Urinary bladder (tissue), 4 donors: ENCODE measurements around the gene VPS39. TPM values are rescaled to one million over a fixed set of nuclear protein-coding genes. Genes with fewer than 3 reads are reported as not detected.

Source experiments
- DNase-seq: peaks from one replicate; pipeline ENCODE4 v3.0.0-alpha.2; 2015; ENCODE audit errors: extremely low spot score
- H3K27ac ChIP-seq: one replicate; pipeline ENCODE4 v1.5.1; 2013; ENCODE audit warnings: low read depth, mild to moderate bottlenecking, moderate library complexity
- H3K36me3 ChIP-seq: one replicate; pipeline ENCODE4 v1.6.1; 2013; ENCODE audit warnings: mild to moderate bottlenecking, moderate library complexity; ENCODE audit not compliant: insufficient read depth
- H3K4me1 ChIP-seq: one replicate; pipeline ENCODE4 v1.6.1; 2013; ENCODE audit warnings: mild to moderate bottlenecking, moderate library complexity; ENCODE audit not compliant: insufficient read depth
- H3K4me3 ChIP-seq: one replicate; pipeline ENCODE4 v1.5.1; 2013; ENCODE audit warnings: low read depth, low read length
- WGBS: extraction: QIAGEN DNeasy Blood & Tissue Kit; methylation state at CpG from one replicate; pipeline ENCODE4 v1.1.7; 2013; 5-methylcytosine and 5-hydroxymethylcytosine counted together
- polyA plus RNA-seq: library from polyadenylated mRNA; stranded (reverse); fragments of 200-250 nt; gene quantifications from one replicate; pipeline ENCODE4 v1.2.3, GENCODE V29; 2013
- total RNA-seq: library from RNA; depleted of rRNA; stranded (reverse); fragments of >200 nt; gene quantifications from one replicate; pipeline ENCODE4 v1.2.3, GENCODE V29; 2014
- donor health status: healthy with polysubstance abuse.
- donor health status: healthy.

The VPS39 gene
- total and polyA plus RNA-seq, 2 donors = 43.8 to 57.3 TPM

- Histone ChIP-seq H3K36me3 (peaks cover 18% of the 10 kb centered on the region), H3K27ac (no peak overlapping the region), H3K4me1 (no peaks in the 10 kb centered on the region), H3K4me3 (no peak overlapping the region)
- no peak for DNase-seq
- WGBS = 96% methylated on average over 1 of the region's 1 CpG
These were observed 22.3 kb downstream of the VPS39 start for GRCh38 chr15:42185801-42186200.

DNA sequence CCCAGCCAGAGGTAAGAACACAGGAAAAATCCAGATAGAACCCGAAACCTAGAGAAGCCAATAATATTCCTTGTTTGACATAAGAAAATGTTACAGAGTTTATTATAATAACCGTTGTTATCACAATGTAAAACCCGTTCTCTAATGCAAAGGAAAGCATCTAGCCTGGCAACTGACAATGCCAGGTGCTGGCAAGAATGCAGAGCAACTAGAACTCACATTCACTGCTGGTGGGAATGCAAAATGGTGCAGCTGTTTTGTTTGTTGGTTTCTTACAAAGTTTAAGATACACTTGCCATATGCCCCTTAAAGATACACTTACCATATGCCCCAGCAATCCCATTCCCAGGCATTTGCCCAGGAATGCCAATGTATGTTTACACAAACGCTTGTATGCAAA lies 23.4 kb downstream of the VPS39 start:
- Histone ChIP-seq H3K36me3 (peaks cover 15% of the 10 kb centered on the region), H3K4me1 (no peaks in the 10 kb centered on the region), H3K27ac (no peak overlapping the region), H3K4me3 (no peak overlapping the region)
- WGBS = 90% methylated on average over 4 of the region's 4 CpGs
- no peak for DNase-seq

DNA sequence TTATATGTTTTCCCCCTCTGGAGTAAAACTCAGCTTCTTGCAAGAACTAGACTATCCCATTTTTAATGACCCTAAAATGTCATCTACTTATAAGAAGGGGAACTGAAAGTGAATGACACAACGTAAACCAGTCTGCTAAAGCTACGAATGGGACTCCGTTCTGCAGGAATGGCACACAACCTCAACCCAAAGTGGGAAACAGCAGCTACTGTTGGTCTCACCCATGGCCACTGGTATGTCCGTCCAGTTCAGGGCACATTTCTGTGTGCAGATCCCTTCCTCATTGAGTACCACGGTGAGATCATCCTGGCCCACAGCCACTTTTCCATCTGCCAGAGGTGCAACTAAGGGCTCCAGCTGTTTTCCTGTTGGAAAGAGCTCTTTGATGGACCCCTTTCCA lies 23.8 kb downstream of the VPS39 start:
- Histone ChIP-seq H3K4me1 (no peaks in the 10 kb centered on the region), H3K36me3 (peaks cover 15% of the 10 kb centered on the region), H3K4me3 (no peak overlapping the region), H3K27ac (no peak overlapping the region)
- 73% methylated on average over 5 of the region's 5 CpGs for WGBS
- DNase-seq = no peak

DNA sequence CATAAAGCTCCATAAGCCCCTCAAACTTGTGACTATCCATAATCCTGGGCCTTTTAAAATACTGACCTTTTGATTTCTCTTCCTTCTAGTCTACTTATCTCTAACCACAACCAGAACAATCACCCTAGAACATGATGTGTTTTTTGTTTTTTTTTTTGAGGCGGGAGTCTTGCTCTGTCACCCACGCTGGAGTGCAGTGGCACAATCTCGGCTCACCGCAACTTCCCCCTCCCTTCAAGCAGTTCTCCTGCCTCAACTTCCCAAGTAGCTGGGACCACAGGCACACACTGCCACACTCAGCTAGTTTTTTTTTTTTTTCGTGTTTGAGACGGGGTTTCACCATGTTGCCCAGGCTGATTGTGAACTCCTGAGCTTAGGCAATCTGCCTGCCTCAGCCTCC lies 25.1 kb downstream of the VPS39 start:
- no peak for DNase-seq
- no peak overlapping the region for H3K27ac ChIP-seq
- no peaks in the 10 kb centered on the region for H3K4me1 ChIP-seq
- H3K36me3 ChIP-seq = peaks cover 19% of the 10 kb centered on the region
- WGBS = 90% methylated on average over 6 of the region's 6 CpGs
- H3K4me3 ChIP-seq = no peak overlapping the region

GRCh38 chr15:42182328-42182886 lies 25.7 kb downstream of the VPS39 start:
- 90% methylated on average over 6 of the region's 6 CpGs for WGBS

DNA sequence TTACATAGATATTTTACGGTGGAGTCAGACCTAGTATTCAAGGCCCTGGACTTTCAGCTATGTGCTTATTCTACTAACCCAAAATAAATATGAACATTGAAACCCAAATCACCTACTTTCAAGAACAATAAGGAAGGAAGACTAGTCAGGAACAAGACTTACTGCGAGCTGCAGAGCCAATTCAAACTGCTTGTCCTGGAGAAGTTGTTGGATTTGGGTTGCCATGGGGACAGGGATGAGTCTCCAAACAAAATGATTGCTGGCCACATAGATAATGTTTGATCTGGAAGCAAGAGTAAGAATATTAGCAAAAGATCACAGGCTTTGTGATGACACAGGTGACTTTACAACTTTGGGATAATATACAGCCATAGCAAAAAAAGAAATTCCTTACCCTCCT lies 30.0 kb downstream of the VPS39 start:
- H3K4me1 ChIP-seq = no peaks in the 10 kb centered on the region
- WGBS = 86% methylated on average over 2 of the region's 2 CpGs
- peaks cover 9% of the 10 kb centered on the region for H3K36me3 ChIP-seq
- no peak for DNase-seq
- no peak overlapping the region for H3K27ac ChIP-seq
- H3K4me3 ChIP-seq = no peak overlapping the region

More at GRCh38 chr15:42182328-42182886, 25.7 kb downstream of the VPS39 start:
- no peak overlapping the region for H3K4me3 ChIP-seq
- no peak overlapping the region for H3K27ac ChIP-seq
- no peak for DNase-seq
- peaks cover 19% of the 10 kb centered on the region for H3K36me3 ChIP-seq
- no peaks in the 10 kb centered on the region for H3K4me1 ChIP-seq

GRCh38 chr15:42175671-42176070 lies 32.4 kb downstream of the VPS39 start:
- Histone ChIP-seq H3K4me1 (no peaks in the 10 kb centered on the region), H3K4me3 (no peak overlapping the region), H3K27ac (no peak overlapping the region), H3K36me3 (peaks cover 13% of the 10 kb centered on the region)
- WGBS = 76% methylated on average over 5 of the region's 5 CpGs
- no peak for DNase-seq

DNA sequence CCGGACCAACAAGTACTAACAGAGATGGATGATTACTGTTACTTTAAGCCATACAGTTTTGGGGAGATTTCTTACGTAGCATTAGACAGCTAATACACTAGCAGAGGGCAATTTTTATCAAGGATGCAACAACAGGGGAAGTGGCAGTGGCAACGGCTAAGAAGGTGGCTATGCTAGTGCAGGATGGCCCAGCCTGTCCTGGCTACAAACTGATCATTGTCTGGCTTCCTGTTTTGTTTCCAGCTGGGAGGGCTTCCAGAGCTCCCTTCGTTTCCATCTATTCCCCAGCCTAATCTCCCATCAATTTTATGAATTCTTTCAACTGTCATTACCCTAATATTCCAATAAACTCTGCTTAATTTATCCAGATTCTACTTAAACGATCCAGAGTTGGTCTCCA lies 35.6 kb downstream of the VPS39 start:
- Histone ChIP-seq H3K27ac (no peak overlapping the region), H3K36me3 (peaks cover 8% of the 10 kb centered on the region), H3K4me3 (no peak overlapping the region), H3K4me1 (no peaks in the 10 kb centered on the region)
- 86% methylated on average over 5 of the region's 5 CpGs for WGBS
- DNase-seq = no peak

GRCh38 chr15:42171795-42172194 lies 36.3 kb downstream of the VPS39 start:
- Histone ChIP-seq H3K27ac (no peak overlapping the region), H3K4me3 (no peak overlapping the region), H3K4me1 (no peaks in the 10 kb centered on the region), H3K36me3 (peaks cover 9% of the 10 kb centered on the region)
- 91% methylated on average over 1 of the region's 1 CpG for WGBS
- DNase-seq = no peak

GRCh38 chr15:42171122-42171521 lies 37.0 kb downstream of the VPS39 start:
- DNase-seq = no peak
- WGBS = 81% methylated on average over 1 of the region's 1 CpG
- H3K27ac ChIP-seq = no peak overlapping the region
- H3K4me3 ChIP-seq = no peak overlapping the region
- H3K36me3 ChIP-seq = peaks cover 9% of the 10 kb centered on the region
- H3K4me1 ChIP-seq = no peaks in the 10 kb centered on the region

GRCh38 chr15:42166225-42166940 lies 41.7 kb downstream of the VPS39 start:
- DNase-seq = no peak
- no peak overlapping the region for H3K4me3 ChIP-seq
- H3K36me3 ChIP-seq = peaks cover 9% of the 10 kb centered on the region
- 91% methylated on average over 13 of the region's 13 CpGs for WGBS
- no peaks in the 10 kb centered on the region for H3K4me1 ChIP-seq
- no peak overlapping the region for H3K27ac ChIP-seq

DNA sequence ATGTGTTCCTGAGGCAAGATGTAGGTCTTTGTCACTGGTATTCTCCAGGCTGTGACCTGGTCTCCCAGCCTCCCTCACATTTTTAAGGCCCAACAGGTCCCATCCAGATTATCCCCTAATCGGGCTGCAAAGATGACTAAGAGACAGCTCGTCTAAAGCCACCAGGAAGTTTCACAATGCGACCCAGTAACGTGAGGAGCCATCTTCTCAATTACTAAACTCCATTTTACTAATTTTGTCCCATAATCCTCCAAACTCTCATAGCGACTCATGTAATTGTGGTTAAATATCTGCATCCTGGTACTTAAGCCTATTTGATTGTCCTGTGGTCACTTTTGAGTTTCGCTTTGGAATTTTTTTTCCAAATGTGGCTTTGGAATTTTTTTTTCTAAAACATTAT lies 43.0 kb downstream of the VPS39 start:
- no peak for DNase-seq
- H3K36me3 ChIP-seq = peaks cover 8% of the 10 kb centered on the region
- 90% methylated on average over 6 of the region's 6 CpGs for WGBS
- H3K27ac ChIP-seq = no peak overlapping the region
- H3K4me1 ChIP-seq = no peaks in the 10 kb centered on the region
- H3K4me3 ChIP-seq = no peak overlapping the region

- Histone ChIP-seq H3K36me3 (peaks cover 9% of the 10 kb centered on the region), H3K27ac (no peak overlapping the region), H3K4me1 (no peaks in the 10 kb centered on the region), H3K4me3 (no peak overlapping the region)
- DNase-seq = no peak
- WGBS = 72% methylated on average over 4 of the region's 4 CpGs
These were observed 44.1 kb downstream of the VPS39 start for GRCh38 chr15:42163947-42164550.

- Histone ChIP-seq H3K4me1 (no peaks in the 10 kb centered on the region), H3K4me3 (no peak overlapping the region), H3K36me3 (peaks cover 9% of the 10 kb centered on the region), H3K27ac (no peak overlapping the region)
- 94% methylated on average over 9 of the region's 9 CpGs for WGBS
- DNase-seq = no peak
These were observed 44.8 kb downstream of the VPS39 start for GRCh38 chr15:42163291-42163690.
